ENCODE results near the gene ELSPBP1. TPM values are rescaled to one million over a fixed set of nuclear protein-coding genes. Genes with fewer than 3 reads are reported as not detected.
A peak's percentile ranks its signal among the peaks of the same experiment; 100 is the strongest.

ELSPBP1 gene
- total and polyA plus RNA-seq, 2 donors (not counting 3 experiments of a cell fraction or from before 2014, with no cell fraction given), result not detected

DNA sequence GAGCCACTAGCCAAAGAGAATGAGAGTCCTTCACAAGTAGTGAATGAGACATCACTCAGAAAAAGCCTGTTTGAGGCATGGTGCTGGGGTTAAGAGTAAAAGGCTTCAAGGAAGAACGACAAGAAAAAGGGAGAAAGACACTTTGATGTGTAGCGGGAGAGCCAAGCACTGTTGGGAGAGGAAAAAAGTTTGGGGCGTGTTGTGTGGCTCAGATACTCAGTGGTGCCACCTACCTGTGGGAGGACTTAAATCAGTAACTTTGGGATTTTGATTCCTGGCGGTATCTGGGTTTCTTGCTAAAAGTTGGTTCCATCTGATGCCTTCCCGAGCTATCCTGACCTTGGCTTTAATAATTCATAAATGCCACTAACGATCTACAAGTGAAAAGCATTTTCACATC is 12.3 kb downstream of the ELSPBP1 start:
- H3K4me3 ChIP-seq (replicated peaks in 1 of 3; ENCODE audit: insufficient read depth in 1 of 3, low read depth in 1 of 3, low read length in 3 of 3), result no peak overlapping the region
- FAIRE-seq (no peak), DNase-seq (ENCODE audit: low read depth, low spot score) (no peak)
- CTCF ChIA-PET, result interaction anchor here (1.2 kb wide), 1 partner anchor 20 kb away, joined by 4 read pairs; no protein-coding TSS in a partner anchor
- no peaks in the 10 kb centered on the region for H3K79me2 ChIP-seq (ENCODE audit: control insufficient read depth, insufficient read depth, low read length)
- intact Hi-C loops (cut with micrococcal nuclease), result no loop called here
- H3K4me2 ChIP-seq (ENCODE audit: insufficient read depth, low read length), result no peak overlapping the region
- no peaks in the 10 kb centered on the region for H3K4me1 ChIP-seq (ENCODE audit: control insufficient read depth, extremely low read depth, insufficient read depth, low read length)
- BruUV-seq (replicated peaks), result no TSS peak
- no peaks in the 10 kb centered on the region for H3K9me1 ChIP-seq (replicated peaks; ENCODE audit: control insufficient read depth, extremely low read depth, insufficient read depth, low read length)
- POLR2A ChIA-PET, result no interaction called here
- no peaks in the 10 kb centered on the region for H3K9me3 ChIP-seq (replicated peaks; ENCODE audit: control insufficient read depth, insufficient read depth, low read length)
- H3K9ac ChIP-seq (replicated peaks; ENCODE audit: extremely low read depth, insufficient read depth, low read length), result no peak overlapping the region
- no peaks in the 10 kb centered on the region for H3K36me3 ChIP-seq (ENCODE audit: control insufficient read depth in 2 of 2, extremely low read depth in 1 of 2, insufficient read depth in 2 of 2, low read length in 2 of 2)
- H4K20me1 ChIP-seq (replicated peaks; ENCODE audit: control insufficient read depth, extremely low read depth, insufficient read depth, low read length), result no peaks in the 10 kb centered on the region
- H3K27ac ChIP-seq (ENCODE audit: insufficient read depth, low read depth, low read length), result no peak overlapping the region
- TF ChIP-seq GATA2 (IDR thresholded peaks at IDR 0.05; ENCODE audit: insufficient read depth, insufficient read length, low read depth, low read length), result no peak
- TF ChIP-seq, protein P1, sequence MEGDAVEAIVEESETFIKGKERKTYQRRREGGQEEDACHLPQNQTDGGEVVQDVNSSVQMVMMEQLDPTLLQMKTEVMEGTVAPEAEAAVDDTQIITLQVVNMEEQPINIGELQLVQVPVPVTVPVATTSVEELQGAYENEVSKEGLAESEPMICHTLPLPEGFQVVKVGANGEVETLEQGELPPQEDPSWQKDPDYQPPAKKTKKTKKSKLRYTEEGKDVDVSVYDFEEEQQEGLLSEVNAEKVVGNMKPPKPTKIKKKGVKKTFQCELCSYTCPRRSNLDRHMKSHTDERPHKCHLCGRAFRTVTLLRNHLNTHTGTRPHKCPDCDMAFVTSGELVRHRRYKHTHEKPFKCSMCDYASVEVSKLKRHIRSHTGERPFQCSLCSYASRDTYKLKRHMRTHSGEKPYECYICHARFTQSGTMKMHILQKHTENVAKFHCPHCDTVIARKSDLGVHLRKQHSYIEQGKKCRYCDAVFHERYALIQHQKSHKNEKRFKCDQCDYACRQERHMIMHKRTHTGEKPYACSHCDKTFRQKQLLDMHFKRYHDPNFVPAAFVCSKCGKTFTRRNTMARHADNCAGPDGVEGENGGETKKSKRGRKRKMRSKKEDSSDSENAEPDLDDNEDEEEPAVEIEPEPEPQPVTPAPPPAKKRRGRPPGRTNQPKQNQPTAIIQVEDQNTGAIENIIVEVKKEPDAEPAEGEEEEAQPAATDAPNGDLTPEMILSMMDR (IDR thresholded peaks at IDR 0.05; ENCODE audit: extremely low read depth in 1 of 2, insufficient read depth in 1 of 2, low read depth in 1 of 2, low read length in 2 of 2), result peak in 1 of 2 donors; percentile 7
- no peaks in the 10 kb centered on the region for H3K27me3 ChIP-seq (ENCODE audit: control insufficient read depth in 2 of 2, insufficient read depth in 2 of 2, low read length in 2 of 2)
- dilution Hi-C loops (cut with MboI; ENCODE audit: extremely low pct_ligation_motif_present, low sequenced_read_pairs), result no loop called here
- no peak overlapping the region for H2AFZ ChIP-seq (ENCODE audit: low read depth, low read length)

DNA sequence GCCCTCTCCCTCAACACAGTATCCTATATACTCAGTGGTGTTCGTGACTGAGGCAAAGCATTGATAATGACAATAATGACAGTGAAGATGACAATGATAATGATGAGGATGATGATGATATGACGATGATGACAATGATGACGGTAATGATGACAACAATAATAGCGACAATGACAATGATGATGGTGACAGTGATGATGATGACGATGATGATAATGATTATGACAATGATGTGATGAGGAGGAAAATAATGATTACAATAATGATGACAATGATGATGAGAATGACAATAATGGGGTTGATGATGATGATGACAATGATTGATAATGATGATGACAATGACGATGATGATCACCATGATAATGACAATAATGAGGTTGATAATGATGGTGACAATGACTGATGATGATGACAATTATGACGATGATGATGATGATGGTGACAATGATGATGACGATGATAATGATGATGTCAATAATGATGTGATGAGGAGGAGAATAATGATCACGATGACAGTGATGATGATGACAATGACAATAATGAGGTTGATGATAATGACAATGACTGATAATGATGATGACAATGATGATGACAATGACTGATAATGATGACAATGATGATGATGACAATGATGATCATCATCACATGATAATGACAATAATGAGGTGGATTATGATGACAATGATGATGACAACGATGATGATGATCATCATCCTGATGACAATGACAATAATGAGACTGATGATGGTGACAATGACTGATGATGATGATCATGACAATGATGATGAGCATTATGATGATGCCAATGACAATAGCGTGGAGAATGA is 16.7 kb downstream of the ELSPBP1 start:
- Histone ChIP-seq H3K4me2 (ENCODE audit: insufficient read depth, low read length) (no peak overlapping the region), H2AFZ (ENCODE audit: low read depth, low read length) (no peak overlapping the region), H3K36me3 (ENCODE audit: control insufficient read depth in 2 of 2, extremely low read depth in 1 of 2, insufficient read depth in 2 of 2, low read length in 2 of 2) (no peaks in the 10 kb centered on the region), H3K27me3 (ENCODE audit: control insufficient read depth in 2 of 2, insufficient read depth in 2 of 2, low read length in 2 of 2) (no peaks in the 10 kb centered on the region), H3K4me1 (ENCODE audit: control insufficient read depth, extremely low read depth, insufficient read depth, low read length) (no peaks in the 10 kb centered on the region), H4K20me1 (replicated peaks; ENCODE audit: control insufficient read depth, extremely low read depth, insufficient read depth, low read length) (no peaks in the 10 kb centered on the region), H3K9me3 (replicated peaks; ENCODE audit: control insufficient read depth, insufficient read depth, low read length) (no peaks in the 10 kb centered on the region), H3K4me3 (replicated peaks in 1 of 3; ENCODE audit: insufficient read depth in 1 of 3, low read depth in 1 of 3, low read length in 3 of 3) (no peak overlapping the region), H3K9ac (replicated peaks; ENCODE audit: extremely low read depth, insufficient read depth, low read length) (no peak overlapping the region), H3K27ac (ENCODE audit: insufficient read depth, low read depth, low read length) (no peak overlapping the region), H3K79me2 (ENCODE audit: control insufficient read depth, insufficient read depth, low read length) (no peaks in the 10 kb centered on the region), H3K9me1 (replicated peaks; ENCODE audit: control insufficient read depth, extremely low read depth, insufficient read depth, low read length) (no peaks in the 10 kb centered on the region)
- ChIA-PET POLR2A (no interaction called here), CTCF (no interaction called here)
- TF ChIP-seq GATA2 (IDR thresholded peaks at IDR 0.05; ENCODE audit: insufficient read depth, insufficient read length, low read depth, low read length) (no peak), MYC (IDR thresholded peaks at IDR 0.05; ENCODE audit: low read depth, low read length) (no peak), POLR2AphosphoS5 (IDR thresholded peaks at IDR 0.05; ENCODE audit: insufficient read depth, low read depth, low read length) (no peak), EZH2 (IDR thresholded peaks at IDR 0.05; ENCODE audit: borderline replicate concordance, low read depth, low read length, severe bottlenecking) (no peak), FOS (IDR thresholded peaks at IDR 0.05; ENCODE audit: borderline replicate concordance, insufficient read depth, low read length) (no peak), MAX (IDR thresholded peaks at IDR 0.05; ENCODE audit: insufficient read depth, insufficient read length) (no peak), POLR2A (IDR thresholded peaks at IDR 0.05; ENCODE audit: low read depth, low read length) (no peak), JUN (IDR thresholded peaks at IDR 0.05; ENCODE audit: borderline replicate concordance, insufficient read depth, insufficient read length, low read depth) (no peak)
- TF ChIP-seq, protein P1 (IDR thresholded peaks at IDR 0.05; ENCODE audit: extremely low read depth in 1 of 2, insufficient read depth in 1 of 2, low read depth in 1 of 2, low read length in 2 of 2), result no peak
- dilution Hi-C loops (cut with MboI; ENCODE audit: extremely low pct_ligation_motif_present, low sequenced_read_pairs), result no loop called here
- no peak for FAIRE-seq
- intact Hi-C loops (cut with micrococcal nuclease), result no loop called here
- DNase-seq (ENCODE audit: low read depth, low spot score), result no peak
- BruUV-seq (replicated peaks), result no TSS peak

All from endothelial cell of umbilical vein (primary cell).